LNCAP (cell line): ENCODE results near the gene DZIP1.

ENCODE experiments used
- CTCF ChIP-seq: fragments of 450-650 bp; IDR thresholded peaks from 2 replicates; pipeline ENCODE4 v1.5.1; 2017; ENCODE audit warnings: mild to moderate bottlenecking

DZIP1 gene

GRCh38 chr13:95585867-95586266, 58.6 kb downstream of the DZIP1 start:
- no peak for TF ChIP-seq CTCF

- TF ChIP-seq CTCF, result no peak
Measured at GRCh38 chr13:95579303-95579702, 65.2 kb downstream of the DZIP1 start.

- TF ChIP-seq CTCF, result no peak
Measured at GRCh38 chr13:95573221-95573620, 71.3 kb downstream of the DZIP1 start.

DNA sequence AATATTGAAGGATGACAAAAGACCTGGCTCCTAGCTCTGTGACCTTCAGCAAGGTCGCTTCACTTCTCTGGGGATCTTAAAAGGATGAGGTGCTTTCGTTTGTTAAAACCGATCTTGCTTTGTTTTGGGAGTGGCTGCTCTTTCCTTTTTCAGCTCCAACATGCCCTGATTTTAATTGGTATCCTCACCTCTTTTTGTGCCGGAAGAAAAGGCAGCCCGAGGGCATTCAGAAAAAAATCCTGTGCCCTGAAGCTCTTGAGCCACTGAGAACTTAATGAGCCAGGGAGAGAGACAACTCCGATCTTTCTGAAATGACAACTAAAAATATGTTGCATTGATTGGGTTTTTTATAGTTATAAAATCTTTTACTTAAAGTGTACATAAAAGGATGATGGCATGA, 72.6 kb downstream of the DZIP1 start:
- no peak for TF ChIP-seq CTCF

DNA sequence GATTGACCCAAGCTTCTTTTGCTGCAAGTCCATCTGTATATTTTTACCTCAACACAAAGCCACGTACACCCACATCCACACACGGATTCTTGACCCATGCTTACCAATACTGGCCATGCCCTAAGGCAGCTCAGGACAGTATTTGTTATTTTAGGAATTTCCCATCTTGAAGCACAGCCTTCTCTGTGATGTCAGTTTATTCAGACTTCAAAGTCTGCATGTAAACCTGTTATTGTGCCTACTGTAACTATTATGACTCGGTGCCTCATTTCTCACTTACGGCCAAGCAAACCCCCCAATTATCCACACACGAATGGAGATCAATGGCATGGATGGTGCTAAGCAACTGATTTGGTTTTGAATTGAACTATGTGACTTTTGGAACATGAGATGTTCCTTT, 74.5 kb downstream of the DZIP1 start:
- no peak for TF ChIP-seq CTCF

DNA sequence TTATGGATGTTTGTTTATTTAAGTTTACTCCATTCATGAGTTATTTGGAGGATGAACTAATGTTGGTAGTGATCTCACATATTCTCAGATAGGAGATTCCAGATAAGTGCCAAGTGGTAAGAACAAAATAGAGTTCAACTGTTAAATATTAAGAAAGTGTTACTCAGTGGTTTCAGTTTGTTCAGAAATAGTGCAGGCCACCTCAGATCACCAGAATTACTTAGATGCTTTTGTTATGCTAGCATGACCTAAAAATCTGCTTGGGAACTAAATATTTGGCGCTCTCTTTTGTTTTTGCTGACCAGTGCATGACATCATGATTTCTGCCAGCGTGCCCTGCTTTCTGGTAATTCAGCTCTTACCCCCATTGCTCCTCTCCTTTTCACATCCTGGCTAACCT, 76.4 kb downstream of the DZIP1 start:
- no peak for TF ChIP-seq CTCF

DNA sequence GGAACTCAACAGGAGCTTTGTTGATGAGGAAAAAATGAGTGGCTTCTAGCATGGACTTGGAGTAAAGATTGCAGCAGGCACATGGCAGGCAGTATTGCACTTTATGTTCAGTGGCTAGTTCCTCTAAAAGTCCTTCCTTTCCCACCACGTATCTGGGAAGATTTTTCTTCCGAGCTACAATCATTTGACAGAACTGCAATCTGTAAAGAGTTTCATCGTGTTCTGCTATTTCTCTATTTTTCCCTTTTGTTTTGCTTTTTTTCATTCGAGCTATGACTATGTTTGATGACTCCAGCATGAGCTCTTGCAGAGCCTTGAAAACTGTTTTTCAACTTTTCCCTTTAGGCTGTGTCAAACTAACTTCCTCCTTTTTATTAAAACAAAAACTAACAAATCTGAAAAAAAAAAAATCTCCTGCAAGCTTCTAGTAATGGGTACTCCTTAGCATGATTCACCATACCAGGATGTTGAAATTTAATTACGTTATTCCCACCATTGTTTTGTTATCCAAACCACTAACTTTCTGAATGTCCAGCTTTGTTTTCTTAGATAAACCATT, 79.7 kb downstream of the DZIP1 start:
- no peak for TF ChIP-seq CTCF

DNA sequence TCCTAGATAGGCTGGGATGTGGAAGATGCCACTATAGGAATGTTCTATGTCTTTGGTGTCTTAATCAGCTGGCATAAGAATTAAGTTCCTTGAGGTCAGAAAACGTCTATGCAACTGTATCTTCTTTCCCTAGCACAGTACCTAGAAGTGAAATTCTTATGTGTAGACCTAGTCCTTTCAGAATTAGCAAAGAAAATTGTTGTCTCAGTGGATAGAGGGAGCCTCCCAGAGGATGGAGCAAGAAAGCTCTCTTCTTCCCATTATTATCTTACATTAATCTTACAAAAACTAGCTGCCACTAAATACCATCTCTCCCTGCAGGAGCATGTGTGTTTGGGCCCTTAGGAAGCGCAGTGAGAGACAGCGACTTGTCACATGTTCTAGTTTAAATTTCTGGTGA, 80.4 kb downstream of the DZIP1 start:
- TF ChIP-seq CTCF, result no peak
